ENCODE results near the gene ADAP1.
"Not testable (repeated sequence)": the region's sequence is repeated elsewhere in the genome, so short reads cannot be mapped to it uniquely, and the experiment has no call there.

ADAP1 gene

GRCh38 chr7:959271-959670 lies 4.8 kb upstream of the ADAP1 start:
- DNase-seq (ENCODE audit: low read depth) = no peak

DNA sequence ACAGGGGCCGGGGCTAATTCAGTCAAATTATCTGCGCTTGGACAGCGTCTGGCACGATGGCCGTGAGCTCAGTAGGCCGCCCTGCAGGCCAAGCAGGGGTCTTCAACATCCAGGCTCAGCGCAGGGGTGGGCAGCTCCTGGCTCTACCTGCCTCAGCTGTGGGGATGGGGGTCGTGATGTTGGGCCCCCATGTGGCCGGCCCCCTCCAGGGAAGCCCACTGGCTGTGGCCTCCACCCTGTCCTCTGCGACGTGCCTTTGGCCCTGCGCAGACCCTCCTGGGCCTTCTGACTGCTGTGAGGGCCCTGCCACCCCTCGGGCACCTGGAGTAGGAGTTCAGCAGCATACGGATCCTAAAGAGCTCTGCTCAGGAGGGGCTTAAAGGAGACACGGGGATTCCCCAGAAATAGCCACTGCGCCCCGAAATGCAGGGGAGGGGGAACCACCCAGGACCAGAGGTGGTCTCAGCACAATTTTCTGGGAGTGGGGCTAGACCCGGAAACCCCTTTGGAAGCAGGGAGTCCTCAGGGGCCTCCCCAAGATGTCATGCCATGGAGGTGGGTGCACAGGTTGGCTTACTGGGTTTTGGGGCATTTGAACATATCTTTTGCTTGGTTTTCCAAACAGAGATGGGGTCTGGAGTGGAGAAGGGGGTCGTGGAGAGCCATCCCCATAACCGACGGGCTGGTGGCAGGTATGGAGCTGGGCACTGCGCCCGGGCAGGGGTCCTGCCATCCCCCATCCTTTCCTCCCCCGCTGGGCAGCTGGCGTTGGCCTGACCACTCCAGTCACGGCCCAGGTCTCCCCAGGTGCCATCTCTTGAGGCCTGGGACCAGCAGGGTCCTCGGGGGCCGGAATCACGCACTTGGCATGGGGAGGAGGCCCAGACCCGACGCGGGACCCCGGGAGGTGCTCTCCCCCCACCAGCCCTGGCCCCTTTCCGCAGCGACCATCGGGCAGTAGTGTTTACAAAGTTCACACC lies 4.0 kb upstream of the ADAP1 start:
- no peak for DNase-seq (ENCODE audit: low read depth)

DNA sequence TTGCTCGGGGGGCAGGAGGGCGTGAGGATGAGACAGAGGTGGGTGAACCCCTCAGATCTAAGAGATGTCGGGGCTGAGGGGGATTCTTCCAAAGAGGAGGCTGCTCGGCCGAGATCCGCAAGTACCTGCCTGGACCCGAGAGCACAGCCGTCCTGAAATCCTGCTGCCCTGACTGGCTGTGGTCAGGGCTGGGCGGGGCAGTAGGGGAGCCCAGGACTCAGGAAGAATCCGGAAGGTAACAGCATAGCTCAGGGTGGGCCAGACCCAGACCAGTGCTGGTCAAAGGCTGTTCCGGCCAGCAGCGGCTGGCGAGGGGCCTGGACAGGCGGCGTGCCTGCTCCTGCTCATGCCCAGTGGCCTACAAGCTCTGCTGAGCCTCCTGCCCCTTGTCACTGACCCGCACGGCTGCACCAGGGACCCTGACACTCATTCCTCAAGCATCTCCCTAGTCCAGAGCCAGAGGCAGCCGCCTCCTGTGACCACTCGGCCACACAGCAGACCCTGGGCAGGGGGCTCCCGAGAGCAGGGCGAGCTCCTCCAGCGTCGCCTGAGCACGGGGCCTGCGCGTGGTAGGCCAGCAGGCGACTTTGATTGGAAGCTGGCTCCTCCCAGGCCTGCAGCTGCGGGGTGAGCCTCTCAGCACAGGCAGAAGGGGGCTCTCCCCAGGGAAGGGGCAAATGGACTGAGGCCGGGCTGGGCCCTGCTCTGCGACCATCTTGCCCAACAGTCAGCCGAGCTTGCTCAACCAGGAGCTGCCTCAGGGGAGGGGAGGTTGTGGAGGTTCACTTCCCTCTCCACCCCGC lies 3.1 kb upstream of the ADAP1 start:
- DNase-seq (ENCODE audit: low read depth) = no peak

DNA sequence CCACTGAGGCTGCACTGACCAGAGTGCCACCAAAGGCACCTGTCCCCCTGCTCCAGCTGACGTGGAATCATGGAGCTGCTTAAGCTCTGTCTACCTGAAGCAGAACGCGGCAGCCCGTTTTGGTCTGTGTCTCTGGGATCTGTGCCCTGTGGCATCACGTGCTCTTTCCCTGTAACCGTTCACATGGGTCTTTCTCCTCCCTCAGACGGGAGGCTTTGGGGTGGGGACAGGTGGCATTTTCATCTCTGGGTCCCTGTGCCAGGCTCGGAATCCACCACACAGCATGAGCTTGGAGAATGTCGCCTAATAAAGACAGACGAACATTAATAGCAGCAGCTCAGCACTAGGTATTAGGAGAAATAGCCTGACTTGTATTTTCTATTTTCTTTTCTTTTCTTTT lies 1.6 kb upstream of the ADAP1 start:
- no peak for DNase-seq (ENCODE audit: low read depth)

- no peak for DNase-seq (ENCODE audit: low read depth)
These were observed 743 bp downstream of the ADAP1 start for GRCh38 chr7:953547-954327.

GRCh38 chr7:952548-953441 lies 1.7 kb downstream of the ADAP1 start:
- no peak for DNase-seq (ENCODE audit: low read depth)

GRCh38 chr7:951881-952547 lies 2.5 kb downstream of the ADAP1 start:
- DNase-seq (ENCODE audit: low read depth) = no peak

DNA sequence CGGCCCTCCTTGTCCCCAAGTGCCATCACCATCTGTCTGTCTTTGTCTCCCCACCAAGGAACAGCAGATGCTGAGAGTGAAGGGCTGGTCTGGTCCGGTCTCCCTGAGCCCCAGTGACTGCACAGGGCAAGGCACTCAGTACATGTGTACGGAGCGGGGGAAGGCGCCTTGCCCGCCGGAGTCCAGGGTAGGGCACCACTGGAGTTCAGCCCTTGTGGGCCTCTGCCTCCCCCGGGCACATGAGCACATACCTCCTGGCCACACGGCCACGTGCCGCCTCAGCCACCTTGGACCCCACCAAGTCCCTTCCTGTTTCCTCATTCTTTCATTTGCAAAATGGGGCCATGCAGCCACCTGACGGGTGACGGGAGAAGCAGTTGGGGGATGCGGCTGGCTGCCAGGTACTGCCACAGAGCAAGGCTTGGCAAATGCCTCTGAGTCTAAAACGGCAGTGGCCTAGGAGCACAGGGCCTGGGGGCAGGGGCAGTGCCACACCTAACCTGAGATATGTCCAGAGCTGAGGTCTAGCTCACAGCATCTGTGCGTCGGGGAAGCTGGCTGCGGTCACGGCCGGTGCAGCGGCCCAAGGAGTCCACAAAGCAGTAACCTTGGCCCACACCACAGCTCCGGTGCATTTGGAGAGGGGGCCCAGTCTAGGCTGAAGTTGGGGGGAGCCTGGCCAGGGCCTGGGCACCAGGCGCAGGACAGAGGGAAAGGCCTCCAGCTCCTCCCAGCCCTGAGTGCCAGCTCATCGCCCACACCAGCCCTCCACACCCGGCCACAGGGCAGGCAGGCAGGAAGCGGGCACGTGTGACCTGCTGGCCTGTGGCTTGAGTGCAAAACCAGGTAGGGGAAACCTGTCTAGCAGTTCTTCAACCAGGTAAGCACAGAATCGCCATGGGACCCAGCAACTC lies 5.2 kb downstream of the ADAP1 start:
- no peak for DNase-seq (ENCODE audit: low read depth)

DNA sequence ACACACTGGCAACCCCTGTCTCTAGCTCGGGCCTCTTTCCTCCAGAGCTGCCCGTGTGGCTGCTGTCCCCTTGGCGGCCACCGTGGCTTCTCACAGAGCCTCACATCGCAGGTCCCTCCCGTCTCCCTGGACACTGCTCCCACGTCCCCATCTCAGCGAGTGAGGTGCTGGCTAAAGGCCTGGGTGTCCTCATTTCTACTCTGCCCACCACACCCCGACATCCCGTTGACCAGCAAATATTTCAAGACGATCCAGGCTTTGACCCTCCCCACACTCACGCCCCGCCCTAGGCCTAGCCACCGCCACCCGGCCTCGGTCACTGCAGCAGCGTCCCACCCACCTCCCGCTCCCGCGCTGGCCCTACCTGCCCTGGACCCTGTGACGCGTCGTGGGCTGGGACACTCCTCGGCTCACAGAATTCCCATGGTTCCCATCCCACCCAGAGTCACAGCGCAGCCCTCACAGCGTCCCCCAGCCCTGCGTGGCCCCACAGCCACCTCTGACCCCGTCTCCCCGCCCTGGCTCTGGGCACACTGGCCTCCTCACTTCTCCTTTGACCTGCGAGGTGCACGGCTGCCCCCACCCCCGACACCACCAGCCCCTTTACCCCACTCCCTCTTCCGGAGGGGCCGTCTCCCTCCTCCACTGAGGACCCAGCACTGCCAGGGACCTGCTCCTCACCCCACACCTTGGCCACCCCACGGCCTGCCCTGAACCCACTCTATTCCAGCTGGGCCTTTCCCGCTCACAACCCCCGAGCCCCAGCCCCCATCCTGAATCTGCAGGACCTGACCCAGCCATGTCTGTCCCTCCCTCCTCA lies 6.9 kb downstream of the ADAP1 start:
- no peak for DNase-seq (ENCODE audit: low read depth)

- no peak for DNase-seq (ENCODE audit: low read depth)
These were observed 8.1 kb downstream of the ADAP1 start for GRCh38 chr7:946256-946996.

- DNase-seq (ENCODE audit: low read depth) = no peak
These were observed 8.8 kb downstream of the ADAP1 start for GRCh38 chr7:945556-946255.

- no peak for DNase-seq (ENCODE audit: low read depth)
These were observed 9.3 kb downstream of the ADAP1 start for GRCh38 chr7:945147-945555.

- DNase-seq (ENCODE audit: low read depth) = no peak
These were observed 9.7 kb downstream of the ADAP1 start for GRCh38 chr7:944744-945143.

GRCh38 chr7:943793-944192 lies 10.7 kb downstream of the ADAP1 start:
- not testable (repeated sequence) for DNase-seq (ENCODE audit: low read depth)

GRCh38 chr7:940599-941408 lies 13.7 kb downstream of the ADAP1 start:
- DNase-seq (ENCODE audit: low read depth) = no peak

DNA sequence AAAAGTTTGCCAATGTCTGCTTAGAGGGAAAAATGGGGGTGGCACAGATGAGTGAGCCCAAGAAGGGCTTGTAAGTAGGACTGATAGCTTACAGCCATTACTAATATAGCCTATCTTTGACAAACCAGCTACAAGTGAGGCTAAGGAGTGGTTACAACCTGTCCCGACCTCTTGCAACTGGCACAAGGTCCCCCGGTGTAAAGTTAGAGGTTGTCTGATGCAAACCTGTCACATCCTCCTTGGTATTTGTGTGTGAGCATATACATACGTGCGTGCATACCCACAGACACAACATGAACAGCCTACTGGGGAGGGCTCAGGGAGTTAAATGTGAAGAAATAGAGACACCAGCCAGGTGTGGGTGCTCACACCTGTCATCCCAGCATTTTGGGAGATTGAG lies 14.6 kb downstream of the ADAP1 start:
- no peak for DNase-seq (ENCODE audit: low read depth)

Measured in activated T-cell treated with anti-CD3 and anti-CD28 coated beads for 48 hours (primary cell).